ENCODE measurements around the gene SHC1. TPM values are rescaled to one million over a fixed set of nuclear protein-coding genes. Genes with fewer than 3 reads are reported as not detected.

Gene SHC1
- total RNA-seq, 1 experiment from 2014 or later = 199 TPM

- TF ChIP-seq ARID4B (CRISPR knock-in tag; IDR thresholded peaks at IDR 0.05; ENCODE audit: borderline replicate concordance) = 0 out of 2 replicates have a peak, but pooled peaks have one; percentile 58
- no peak for TF ChIP-seq IRF1 (CRISPR knock-in tag; IDR thresholded peaks at IDR 0.05)
- TF ChIP-seq TP53 (CRISPR knock-in tag; IDR thresholded peaks at IDR 0.05) = no peak
- TF ChIP-seq FOXK1 (CRISPR knock-in tag; IDR thresholded peaks at IDR 0.05) = peak; percentile 63; the same call in 1 of the 2 replicates
- TF ChIP-seq MXD4 (CRISPR knock-in tag; IDR thresholded peaks at IDR 0.05; ENCODE audit: borderline replicate concordance) = no peak
- TF ChIP-seq GABPB1 (CRISPR knock-in tag; IDR thresholded peaks at IDR 0.05) = no peak
- TF ChIP-seq CREM (CRISPR knock-in tag; IDR thresholded peaks at IDR 0.05) = 0 out of 2 replicates have a peak, but pooled peaks have one; percentile 44
- TF ChIP-seq ATF6 (CRISPR knock-in tag; IDR thresholded peaks at IDR 0.05) = no peak
- TF ChIP-seq NR2C2 (CRISPR knock-in tag; IDR thresholded peaks at IDR 0.05) = no peak
- 0 out of 2 replicates have a peak, but pooled peaks have one; percentile 69 for TF ChIP-seq ETV6 (CRISPR knock-in tag; IDR thresholded peaks at IDR 0.05)
- TF ChIP-seq USF2 (CRISPR knock-in tag; IDR thresholded peaks at IDR 0.05) = peak; percentile 94
- TF ChIP-seq ELF4 (CRISPR knock-in tag; IDR thresholded peaks at IDR 0.05; ENCODE audit: low read depth) = no peak
- no peak for TF ChIP-seq ZNF317 (CRISPR knock-in tag; IDR thresholded peaks at IDR 0.05; ENCODE audit: borderline replicate concordance, low read depth)
- TF ChIP-seq HMGXB4 (CRISPR knock-in tag; IDR thresholded peaks at IDR 0.05) = no peak
- peak; percentile 85 for TF ChIP-seq MAX (CRISPR knock-in tag; IDR thresholded peaks at IDR 0.05)
- no peak for TF ChIP-seq ERG (CRISPR knock-in tag; IDR thresholded peaks at IDR 0.05)
- TF ChIP-seq CTCF (IDR thresholded peaks at IDR 0.05) = no peak
- no peak for TF ChIP-seq AFF4 (CRISPR knock-in tag; IDR thresholded peaks at IDR 0.05; ENCODE audit: borderline replicate concordance)
- TF ChIP-seq USF1 (CRISPR knock-in tag; IDR thresholded peaks at IDR 0.05) = peak; percentile 94
These were observed 12.5 kb upstream of the SHC1 start, which contains the start of gene FLAD1 (continued) for GRCh38 chr1:154982897-154983648.
